HG02981 (cell line): ENCODE results near the gene SLC15A5.

Experiments
- ATAC-seq: cut with Tn5 transposase; IDR thresholded peaks from one replicate; pipeline ENCODE4 v1.9.1; 2021; ENCODE audit warnings: mild to moderate bottlenecking, moderate library complexity; ENCODE audit not compliant: unreplicated experiment

Gene SLC15A5

GRCh38 chr12:16266085-16266484 lies 11.4 kb downstream of the SLC15A5 start:
- no peak for ATAC-seq

- no peak for ATAC-seq
Measured at GRCh38 chr12:16261944-16262475, 15.5 kb downstream of the SLC15A5 start.

GRCh38 chr12:16260206-16260605 lies 17.3 kb downstream of the SLC15A5 start:
- no peak for ATAC-seq

- no peak for ATAC-seq
Measured at GRCh38 chr12:16258963-16259362, 18.5 kb downstream of the SLC15A5 start.

- no peak for ATAC-seq
Measured at GRCh38 chr12:16246264-16246663, 31.2 kb downstream of the SLC15A5 start.

- ATAC-seq, result no peak
Measured at GRCh38 chr12:16245209-16245608, 32.3 kb downstream of the SLC15A5 start.

- ATAC-seq, result no peak
Measured at GRCh38 chr12:16243487-16244412, 33.7 kb downstream of the SLC15A5 start.

GRCh38 chr12:16241346-16241745 lies 36.1 kb downstream of the SLC15A5 start:
- ATAC-seq, result no peak

GRCh38 chr12:16238661-16239060 lies 38.8 kb downstream of the SLC15A5 start:
- no peak for ATAC-seq

GRCh38 chr12:16229676-16230075 lies 47.8 kb downstream of the SLC15A5 start:
- no peak for ATAC-seq

- ATAC-seq, result no peak
Measured at GRCh38 chr12:16228067-16228466, 49.4 kb downstream of the SLC15A5 start.

GRCh38 chr12:16225692-16226091 lies 51.8 kb downstream of the SLC15A5 start:
- no peak for ATAC-seq

- no peak for ATAC-seq
Measured at GRCh38 chr12:16224196-16224595, 53.3 kb downstream of the SLC15A5 start.

- ATAC-seq, result no peak
Measured at GRCh38 chr12:16221776-16222175, 55.7 kb downstream of the SLC15A5 start.

GRCh38 chr12:16220120-16220519 lies 57.4 kb downstream of the SLC15A5 start:
- ATAC-seq, result no peak

- no peak for ATAC-seq
Measured at GRCh38 chr12:16218934-16219751, 58.3 kb downstream of the SLC15A5 start.

GRCh38 chr12:16218234-16218633 lies 59.3 kb downstream of the SLC15A5 start:
- ATAC-seq, result no peak

- no peak for ATAC-seq
Measured at GRCh38 chr12:16211731-16212130, 65.8 kb downstream of the SLC15A5 start.

- peak; percentile 91 for ATAC-seq
Measured at GRCh38 chr12:16198884-16199283, 78.6 kb downstream of the SLC15A5 start.

GRCh38 chr12:16197600-16197999 lies 79.9 kb downstream of the SLC15A5 start:
- ATAC-seq, result no peak

GRCh38 chr12:16189849-16190248 lies 87.6 kb downstream of the SLC15A5 start:
- ATAC-seq, result no peak

- ATAC-seq, result no peak
Measured at GRCh38 chr12:16187660-16188059, 89.8 kb downstream of the SLC15A5 start.
